GM18517 (cell line): ENCODE results near the gene NTSR1.

Experiments
- ATAC-seq: cut with Tn5 transposase; IDR thresholded peaks from one replicate; pipeline ENCODE4 v1.9.1; 2021; ENCODE audit warnings: mild to moderate bottlenecking, moderate library complexity; ENCODE audit not compliant: unreplicated experiment

NTSR1 gene

DNA sequence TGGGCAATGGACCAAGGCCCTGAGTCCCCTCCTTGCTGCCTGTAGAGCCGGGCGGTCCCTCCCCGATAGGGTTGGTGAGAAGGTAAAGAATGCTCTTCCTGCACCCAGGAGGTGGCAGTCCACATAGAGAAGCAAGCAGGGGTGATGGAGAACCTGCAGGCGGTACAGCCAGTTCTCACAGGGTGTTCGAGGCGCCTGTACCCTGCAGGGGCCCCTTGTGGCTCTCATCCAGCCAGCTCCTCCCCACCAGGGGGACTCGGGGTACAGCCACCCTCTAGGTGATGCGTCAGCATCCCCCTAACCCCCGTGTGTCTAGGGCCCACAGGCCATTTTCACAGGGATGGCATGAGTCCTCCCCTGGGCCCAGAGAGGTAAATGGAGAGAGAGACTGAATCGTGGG, 103.1 kb downstream of the NTSR1 start:
- no peak for ATAC-seq
